Calu3 (cell line): ENCODE measurements around the gene RXFP3. TPM values are rescaled to one million over a fixed set of nuclear protein-coding genes. Genes with fewer than 3 reads are reported as not detected.

Experiments
- BruUV-seq: library from RNA; stranded (reverse); fragments of 400-500 nt; replicated peaks from 2 replicates; lab custom pipeline; 2021; lab: Mats Ljungman, UMichigan
- CTCF ChIA-PET: fragments of 300-600 bp; sonication (Branson Sonifier 250); formaldehyde crosslinking; loops from one replicate; lab custom pipeline; 2022; ENCODE audit warnings: antibody characterized with exemption; lab: Charles Lee
- DNase-seq: peaks from one replicate; pipeline ENCODE4 v3.0.0; 2022
- H3K27ac Mint-ChIP-seq: one replicate; pipeline ENCODE4 v1.8.0; 2022; ENCODE audit warnings: mixed read lengths; ENCODE audit not compliant: unreplicated experiment
- H3K27me3 Mint-ChIP-seq: one replicate; pipeline ENCODE4 v1.8.0; 2022; ENCODE audit warnings: mixed read lengths; ENCODE audit not compliant: unreplicated experiment
- H3K36me3 Mint-ChIP-seq: one replicate; pipeline ENCODE4 v1.8.0; 2022; ENCODE audit warnings: mild to moderate bottlenecking, moderate library complexity, mixed read lengths; ENCODE audit not compliant: insufficient read depth, unreplicated experiment
- H3K4me1 Mint-ChIP-seq: one replicate; pipeline ENCODE4 v1.8.0; 2022; ENCODE audit warnings: mild to moderate bottlenecking, low read depth, mixed read lengths; ENCODE audit not compliant: unreplicated experiment
- H3K4me3 Mint-ChIP-seq: one replicate; pipeline ENCODE4 v1.8.0; 2022; ENCODE audit warnings: mild to moderate bottlenecking, low read depth, moderate library complexity, mixed read lengths; ENCODE audit not compliant: unreplicated experiment
- H3K9me3 Mint-ChIP-seq: one replicate; pipeline ENCODE4 v1.8.0; 2022; ENCODE audit warnings: low read depth, mixed read lengths; ENCODE audit not compliant: unreplicated experiment
- CTCF ChIP-seq: fragments of 200-600 bp; IDR thresholded peaks from one replicate; pipeline ENCODE4 v1.8.0; 2022; ENCODE audit warnings: antibody characterized with exemption; ENCODE audit not compliant: unreplicated experiment
- intact Hi-C: fragments of 100-400 bp; cut with micrococcal nuclease; formaldehyde crosslinking; loops from one replicate; pipeline ENCODE4 v1.10.0; 2022; ENCODE audit not compliant: unreplicated experiment
- total RNA-seq: library from RNA; stranded (reverse); gene quantifications from 2 replicates; pipeline ENCODE4 v1.2.3, GENCODE V29; 2022

The RXFP3 gene
- total RNA-seq, 1 experiment from 2014 or later = not detected

- peaks cover 8% of the 10 kb centered on the region for H3K27me3 Mint-ChIP-seq
- no peak for DNase-seq
Measured at GRCh38 chr5:33968211-33969005, 32.2 kb downstream of the RXFP3 start.

DNA sequence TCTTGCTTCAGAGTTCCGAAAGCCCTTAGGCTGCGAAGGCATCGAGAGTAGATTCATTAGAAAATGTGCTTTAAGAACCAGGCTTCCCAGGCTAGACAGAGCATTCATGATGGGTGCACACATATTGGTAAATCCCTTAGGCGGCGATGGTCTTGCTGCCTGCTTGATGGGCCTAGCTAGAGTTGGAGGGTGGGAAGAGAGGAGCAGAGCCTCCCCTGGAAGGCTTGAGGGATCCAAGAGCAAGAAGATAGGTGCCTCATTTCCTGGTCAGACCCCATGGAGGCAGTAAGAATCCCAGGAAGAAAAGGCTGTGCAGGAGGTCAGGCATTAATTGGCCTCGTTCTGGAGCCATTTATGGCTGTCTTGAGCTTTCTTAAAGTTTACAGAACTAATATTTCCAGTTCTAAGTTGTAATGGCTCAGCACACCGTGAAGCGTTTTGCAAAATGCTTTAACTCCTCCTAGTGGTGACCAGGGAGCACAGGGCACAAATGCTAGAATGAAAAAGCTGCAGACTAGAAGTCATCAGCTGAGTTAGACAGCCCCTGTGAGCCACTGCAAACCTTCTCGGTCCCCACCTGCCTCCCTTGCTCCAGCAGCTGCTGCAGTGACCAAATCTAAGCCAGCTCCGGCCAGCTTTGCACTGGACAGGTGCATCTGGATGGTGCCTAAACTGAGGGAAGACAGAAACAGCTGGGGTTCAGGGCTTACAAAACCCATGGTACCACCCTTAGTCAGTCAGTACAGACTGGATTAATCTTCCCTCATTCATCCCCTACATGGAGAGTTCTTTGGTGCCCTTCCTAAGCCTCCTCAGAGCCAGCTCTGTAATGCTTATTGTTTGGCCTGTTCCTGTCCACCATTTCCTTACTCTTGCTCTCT, 33.6 kb downstream of the RXFP3 start:
- Mint-ChIP-seq H3K9me3 (no peaks in the 10 kb centered on the region), H3K36me3 (no peaks in the 10 kb centered on the region), H3K27ac (no peak overlapping the region), H3K4me3 (no peak overlapping the region), H3K4me1 (no peaks in the 10 kb centered on the region), H3K27me3 (peaks cover 8% of the 10 kb centered on the region)
- BruUV-seq = no TSS peak
- DNase-seq = peak; percentile 34
- TF ChIP-seq CTCF = peak; percentile 69
- CTCF ChIA-PET = interaction anchor here (0.7 to 2.0 kb wide), 9 partner anchors 10 to 536 kb away, joined by 3 to 25 read pairs (median 5); partner anchors contain the start of gene AMACR
- intact Hi-C loops = loop anchor here (1.0 kb wide), 2 partner anchors 500 to 534 kb away; no protein-coding TSS in a partner anchor

More at GRCh38 chr5:33968211-33969005, 32.2 kb downstream of the RXFP3 start:
- H3K27ac Mint-ChIP-seq = no peak overlapping the region
- H3K4me1 Mint-ChIP-seq = no peaks in the 10 kb centered on the region
- H3K36me3 Mint-ChIP-seq = no peaks in the 10 kb centered on the region
- intact Hi-C loops = loop anchor here (1.0 kb wide), 1 partner anchor 498 kb away; no protein-coding TSS in a partner anchor
- BruUV-seq = no TSS peak
- H3K4me3 Mint-ChIP-seq = no peak overlapping the region
- H3K9me3 Mint-ChIP-seq = no peaks in the 10 kb centered on the region
- TF ChIP-seq CTCF = no peak
- CTCF ChIA-PET = interaction anchor here (0.7 kb wide), 1 partner anchor 389 kb away, joined by 5 read pairs; no protein-coding TSS in a partner anchor

DNA sequence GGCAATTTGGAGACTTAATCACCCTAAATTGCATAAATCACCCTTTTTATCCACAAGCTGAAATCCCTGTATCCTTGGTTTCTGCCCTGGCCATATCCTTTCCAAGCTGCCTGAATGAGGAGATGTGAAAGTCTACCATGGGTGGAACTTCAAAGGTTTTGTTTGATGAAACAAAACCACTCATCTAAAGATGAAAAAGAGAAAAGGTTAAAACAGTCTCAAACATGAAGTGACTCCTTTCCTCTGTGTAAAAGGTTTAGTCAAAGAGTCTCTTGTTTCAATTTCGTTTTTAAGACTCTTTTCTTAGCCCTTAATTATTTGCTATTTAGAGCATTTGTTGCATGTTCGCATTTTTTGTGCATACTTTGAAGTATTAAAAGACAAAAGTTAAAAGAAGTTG, 37.1 kb downstream of the RXFP3 start:
- BruUV-seq = no TSS peak
- H3K4me1 Mint-ChIP-seq = no peaks in the 10 kb centered on the region
- H3K27me3 Mint-ChIP-seq = peaks cover 8% of the 10 kb centered on the region
- DNase-seq = no peak
- no peak overlapping the region for H3K4me3 Mint-ChIP-seq
- no peaks in the 10 kb centered on the region for H3K9me3 Mint-ChIP-seq
- H3K27ac Mint-ChIP-seq = no peak overlapping the region
- CTCF ChIA-PET = no interaction called here
- intact Hi-C loops = no loop called here
- TF ChIP-seq CTCF = no peak
- H3K36me3 Mint-ChIP-seq = no peaks in the 10 kb centered on the region

- CTCF ChIA-PET = no interaction called here
- Mint-ChIP-seq H3K4me1 (no peaks in the 10 kb centered on the region), H3K27me3 (peaks cover 8% of the 10 kb centered on the region), H3K4me3 (no peak overlapping the region), H3K27ac (no peak overlapping the region), H3K9me3 (no peaks in the 10 kb centered on the region), H3K36me3 (no peaks in the 10 kb centered on the region)
- DNase-seq = no peak
- BruUV-seq = no TSS peak
- no peak for TF ChIP-seq CTCF
- intact Hi-C loops = no loop called here
Measured at GRCh38 chr5:33975852-33976251, 39.7 kb downstream of the RXFP3 start.
